GM21423 (cell line): ENCODE data around the gene CAND2.
"Not testable (repeated sequence)": the region's sequence is repeated elsewhere in the genome, so short reads cannot be mapped to it uniquely, and the experiment has no call there.

Experiments used
- ATAC-seq: cut with Tn5 transposase; IDR thresholded peaks from one replicate; pipeline ENCODE4 v1.9.1; 2021; ENCODE audit warnings: mild to moderate bottlenecking, moderate library complexity; ENCODE audit not compliant: unreplicated experiment

The CAND2 gene

DNA sequence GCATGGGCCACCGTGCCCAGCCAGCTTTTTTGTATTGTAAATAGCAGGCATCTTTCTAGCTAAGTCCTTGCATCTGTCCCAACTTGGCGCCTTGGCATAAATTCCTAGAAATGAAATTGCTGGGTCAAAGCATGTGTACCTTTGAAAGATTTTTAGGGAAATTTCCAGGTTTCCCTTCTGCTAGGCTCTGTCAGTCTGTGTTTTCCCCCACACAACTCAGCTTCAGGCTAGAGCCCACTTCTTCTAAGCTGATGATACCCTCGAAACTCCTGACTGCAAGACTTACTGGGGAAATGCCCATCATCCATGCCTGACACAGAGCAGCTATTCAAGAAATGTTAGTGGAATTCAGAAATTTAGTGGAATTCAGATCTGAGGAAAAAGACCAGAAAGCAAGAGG lies 55.7 kb downstream of the CAND2 start:
- ATAC-seq, result no peak

DNA sequence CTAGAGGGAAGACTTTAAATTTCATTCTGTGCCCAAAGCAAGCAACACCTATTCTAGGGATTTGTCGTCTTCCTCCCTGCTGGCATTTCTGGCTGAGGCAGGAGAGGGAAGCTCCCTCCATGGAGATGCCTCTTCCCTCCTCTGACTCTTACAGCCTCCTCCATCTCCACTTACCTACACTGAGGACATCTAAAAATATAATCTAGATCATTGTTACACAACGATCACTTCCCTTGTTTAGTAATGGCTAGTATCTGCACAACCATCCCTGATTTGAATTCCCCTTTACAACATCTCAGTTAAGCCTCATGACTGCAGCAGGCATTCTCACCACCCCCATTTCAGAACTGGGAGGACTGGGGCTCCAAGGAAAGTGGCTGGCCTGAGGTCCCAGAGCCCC lies 57.4 kb downstream of the CAND2 start:
- ATAC-seq, result not testable (repeated sequence)

DNA sequence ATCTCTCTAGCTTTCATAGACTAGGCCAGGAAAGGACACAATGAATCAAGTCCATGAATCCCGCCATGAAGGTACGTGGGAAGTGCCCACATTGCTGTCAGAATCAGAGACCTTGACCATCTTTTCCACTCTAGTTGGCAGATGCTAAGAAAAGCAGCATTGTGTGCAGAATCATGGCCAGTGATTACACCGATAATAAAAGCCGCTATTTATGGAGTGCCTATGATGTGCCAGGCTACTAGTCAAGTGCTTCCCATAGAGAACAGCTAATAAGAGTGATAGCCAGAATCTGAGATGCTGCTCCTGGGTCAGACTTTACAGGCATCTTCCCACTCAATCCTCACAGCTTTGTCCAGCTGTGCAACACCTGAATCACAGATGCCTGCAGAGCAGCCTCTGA lies 58.1 kb downstream of the CAND2 start:
- no peak for ATAC-seq

DNA sequence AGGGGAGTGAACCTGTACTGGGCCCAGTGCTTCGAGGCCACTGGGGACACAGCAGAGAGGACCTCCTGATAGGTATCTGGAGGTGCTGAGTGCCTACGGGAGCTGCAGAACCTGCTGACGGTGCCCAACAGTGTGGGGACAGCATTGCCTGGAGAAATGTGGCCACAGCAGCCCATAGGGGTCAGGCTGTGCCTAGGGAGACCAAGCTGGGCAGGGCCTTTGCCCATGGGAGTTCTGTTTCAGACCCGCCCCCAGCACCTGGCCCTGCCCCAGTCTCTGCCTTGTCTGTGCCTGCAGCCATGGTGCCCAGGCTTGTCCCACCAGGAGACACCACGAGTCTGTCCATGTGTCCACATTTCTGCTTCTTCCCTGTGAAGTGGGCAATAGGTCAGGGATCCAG lies 60.1 kb downstream of the CAND2 start:
- no peak for ATAC-seq

DNA sequence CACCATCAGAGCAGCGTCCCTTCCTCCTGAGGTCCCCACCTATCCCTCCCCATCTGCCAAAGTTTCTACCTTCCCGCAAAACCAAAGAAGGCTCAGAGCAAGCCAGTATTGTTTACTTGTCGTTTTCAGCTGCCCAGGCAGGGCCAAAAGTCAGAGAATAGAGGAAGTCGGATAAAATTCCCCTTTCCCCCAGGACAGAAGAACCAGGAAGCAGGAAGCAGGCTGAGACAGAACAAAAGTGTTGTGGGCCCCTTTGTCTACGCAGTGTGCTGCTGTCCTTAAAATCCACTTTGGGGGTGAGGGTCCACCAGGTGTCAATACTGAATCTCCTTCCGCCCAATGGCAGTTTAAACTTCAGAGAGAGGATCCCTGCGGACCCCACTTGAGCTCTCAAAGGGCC lies 63.4 kb downstream of the CAND2 start:
- no peak for ATAC-seq

DNA sequence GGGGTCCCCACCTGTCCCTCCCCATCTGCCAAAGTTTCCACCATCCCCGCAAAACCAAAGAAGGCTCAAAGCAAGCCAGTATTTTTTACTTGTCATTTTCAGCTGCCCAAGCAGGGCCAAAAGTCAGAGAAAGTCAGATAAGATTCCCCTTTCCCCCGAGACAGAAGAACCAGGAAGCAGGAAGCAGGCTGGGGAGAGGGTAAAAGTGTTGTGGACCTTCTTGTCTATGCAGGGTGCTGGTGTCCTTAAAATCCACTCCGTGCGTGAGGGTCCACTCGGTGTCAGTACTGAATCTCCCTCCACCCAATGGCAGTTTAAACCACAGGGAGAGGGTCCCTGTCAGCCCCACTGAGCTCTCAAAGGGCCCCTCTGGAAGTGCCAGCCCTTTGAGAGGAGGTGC lies 65.1 kb downstream of the CAND2 start:
- no peak for ATAC-seq

DNA sequence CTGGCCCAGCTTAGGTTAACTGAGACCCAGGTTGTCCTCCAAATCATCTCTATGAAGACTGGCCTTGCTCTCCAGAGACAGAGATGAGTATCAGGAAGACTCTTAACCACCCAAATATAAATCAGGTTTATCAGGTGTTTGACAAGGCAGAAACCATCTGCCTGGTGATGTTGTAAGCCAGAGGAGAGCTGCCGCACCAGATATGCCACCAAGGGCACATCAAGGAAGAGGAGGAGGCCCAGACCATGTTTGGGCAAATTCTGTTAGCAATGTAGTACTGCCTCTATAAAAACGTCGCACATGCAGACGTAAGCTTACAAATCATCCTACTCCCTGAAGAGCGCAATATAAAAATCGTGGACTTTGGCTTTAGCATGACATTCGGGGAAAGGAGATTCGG lies 65.9 kb downstream of the CAND2 start:
- no peak for ATAC-seq

DNA sequence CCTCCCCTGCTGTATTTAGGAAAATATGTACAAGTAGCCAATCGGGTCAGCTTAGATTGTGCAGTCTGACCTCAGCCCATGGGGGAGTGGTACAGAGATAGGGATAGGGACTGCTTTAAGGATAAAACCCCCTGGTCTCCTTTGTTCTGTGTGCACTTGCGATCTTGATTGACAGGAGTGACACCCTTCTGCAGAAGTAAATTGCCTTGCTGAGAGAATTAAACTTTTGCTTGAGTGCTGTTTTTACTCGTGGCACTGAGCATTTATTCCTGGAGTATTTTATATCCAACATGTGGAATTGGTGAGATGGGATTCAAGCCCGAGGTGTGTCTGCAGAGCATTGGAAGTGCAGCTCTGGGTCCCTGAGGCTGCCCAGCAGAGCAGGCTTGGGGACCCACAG lies 68.8 kb downstream of the CAND2 start:
- no peak for ATAC-seq

DNA sequence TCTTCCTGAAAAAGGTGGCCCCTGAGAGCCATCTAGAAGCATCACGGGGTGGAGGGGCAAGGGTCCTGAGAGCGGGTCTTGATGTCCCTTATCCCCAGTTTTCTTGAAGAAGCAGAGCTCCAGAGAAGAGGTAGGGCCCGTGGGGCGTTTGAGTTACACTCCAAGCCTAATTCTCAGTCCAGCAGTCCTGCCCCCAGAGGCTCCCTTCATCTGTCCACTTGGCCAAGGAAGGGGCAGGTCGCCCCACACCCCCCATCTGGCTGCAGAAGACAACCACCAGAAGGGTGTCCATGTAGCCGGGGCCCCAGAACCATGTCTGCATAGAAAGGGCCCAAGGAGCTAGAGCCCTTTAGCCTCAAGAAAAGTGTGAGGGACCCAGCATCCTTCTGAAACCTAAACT lies 70.4 kb downstream of the CAND2 start:
- ATAC-seq, result no peak

DNA sequence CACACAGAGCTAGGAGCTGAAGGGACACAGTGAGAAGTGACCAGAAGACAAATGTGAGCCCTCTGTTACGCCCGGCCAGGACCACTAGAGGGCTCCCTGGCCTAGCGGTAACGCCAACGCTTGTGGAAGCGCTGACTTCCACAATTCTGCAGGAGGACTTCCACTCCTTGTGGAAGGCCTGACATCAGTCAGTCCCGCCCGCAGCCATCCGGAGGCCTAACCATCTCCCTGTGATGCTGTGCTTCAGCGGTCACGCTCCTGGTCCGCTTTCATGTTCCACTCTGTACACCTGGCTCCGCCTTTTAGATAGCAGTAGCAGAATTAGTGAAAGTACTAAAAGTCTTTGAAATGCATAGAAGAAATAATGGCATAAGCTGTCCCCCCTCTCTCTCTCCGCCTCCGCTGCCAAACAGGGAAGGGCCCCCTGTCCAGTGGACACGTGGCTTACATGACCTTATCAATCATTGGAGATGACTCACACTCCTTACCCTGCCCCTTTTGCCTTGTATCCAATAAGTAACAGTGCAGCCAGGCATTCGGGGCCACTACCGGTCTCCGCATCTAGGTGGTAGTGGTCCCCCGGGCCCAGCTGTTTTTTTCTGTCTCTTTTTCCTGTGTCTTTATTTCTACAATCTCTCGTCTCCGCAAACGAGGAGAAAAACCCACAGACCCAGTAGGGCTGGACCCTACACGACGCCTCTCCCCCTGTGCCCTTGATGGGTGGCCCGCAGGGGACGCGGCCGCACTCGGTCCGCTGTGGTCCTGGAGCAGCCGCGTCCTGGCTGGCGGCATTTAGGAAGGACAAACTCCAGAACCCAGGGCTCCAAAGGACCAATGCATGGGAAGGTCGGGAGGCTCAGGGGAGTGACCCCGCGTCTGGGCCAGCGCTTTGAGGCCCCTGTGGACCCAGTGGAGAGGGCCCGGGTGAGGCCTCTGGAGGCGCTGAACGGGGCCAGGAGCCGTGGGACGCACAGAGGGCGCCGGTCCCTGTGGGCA lies 71.9 kb downstream of the CAND2 start:
- peak; percentile 51 for ATAC-seq

DNA sequence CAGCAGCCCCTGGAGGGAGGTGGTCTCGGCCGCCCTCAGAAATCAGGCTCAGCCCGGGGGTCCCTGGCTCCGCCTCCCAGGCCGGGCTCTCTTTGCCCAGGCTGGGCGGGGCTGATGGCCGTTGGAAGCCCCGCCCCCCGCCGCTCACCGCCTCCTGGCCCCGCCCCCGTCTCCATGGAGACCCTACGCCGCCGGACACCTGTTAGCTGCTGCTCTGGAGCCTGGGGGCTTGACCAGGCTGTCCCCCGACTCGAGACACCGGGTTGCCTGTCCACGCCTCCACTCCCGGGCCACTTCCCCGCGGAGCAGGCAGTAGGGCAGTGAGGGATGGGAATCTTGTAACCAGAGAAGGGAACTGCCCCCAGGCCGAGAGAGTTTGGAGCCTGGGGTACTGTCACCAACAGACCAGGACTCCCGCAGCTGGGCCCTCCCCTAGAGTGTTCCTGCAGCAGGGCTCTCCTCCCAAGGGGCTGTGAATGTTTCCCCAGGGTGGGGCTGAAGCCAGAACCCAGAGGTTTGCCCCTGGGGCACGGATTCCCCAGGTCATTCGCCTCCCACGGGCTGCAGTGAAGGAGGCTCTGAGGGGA lies 72.6 kb downstream of the CAND2 start:
- ATAC-seq, result peak; percentile 56

DNA sequence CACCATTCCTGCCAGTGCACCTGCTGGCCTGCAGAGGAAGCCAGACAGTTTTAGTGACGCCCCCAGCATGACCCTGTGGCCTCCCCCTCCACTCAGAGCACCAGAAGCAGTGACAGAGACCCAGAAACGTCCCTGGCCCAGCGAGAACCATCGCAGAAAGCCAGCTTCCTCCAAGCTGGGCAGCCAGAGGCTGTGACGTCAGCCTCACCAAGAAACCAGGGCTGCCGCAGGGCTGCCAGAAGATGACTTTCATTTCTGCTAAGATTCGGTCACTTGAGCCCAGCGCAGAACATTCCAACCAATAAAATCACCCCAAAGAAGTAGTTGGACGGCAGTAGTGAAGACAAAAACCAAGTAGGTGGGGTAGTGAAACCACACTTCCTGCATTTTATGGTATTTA lies 74.5 kb downstream of the CAND2 start:
- ATAC-seq, result no peak

DNA sequence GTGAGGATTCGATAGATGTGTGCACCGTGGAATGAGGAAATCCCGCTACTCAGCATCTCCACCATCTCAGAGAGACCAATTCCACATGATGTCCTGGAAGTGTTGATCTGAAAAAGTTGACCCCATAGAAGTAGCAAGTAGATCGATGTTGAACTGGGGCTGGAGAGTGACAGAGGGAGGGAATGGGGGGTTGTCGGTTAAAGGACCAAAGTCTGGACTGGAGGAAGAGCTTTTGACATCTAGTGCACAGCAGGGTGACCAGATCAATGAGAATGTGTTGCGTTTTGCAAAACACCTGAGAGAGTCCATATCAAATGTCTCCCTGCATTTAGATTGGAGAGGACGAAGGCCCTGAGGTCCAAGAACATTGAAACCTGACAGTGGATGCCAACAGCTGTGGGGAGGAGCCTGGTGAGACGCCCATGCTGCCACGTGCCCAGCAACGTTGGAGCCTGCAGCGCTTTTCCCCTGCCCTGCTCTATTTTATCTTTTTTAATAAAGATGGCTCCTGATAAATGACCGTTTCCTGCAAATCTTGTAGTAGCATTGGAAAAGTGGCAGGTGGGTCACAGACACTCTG lies 75.0 kb downstream of the CAND2 start:
- ATAC-seq, result no peak

DNA sequence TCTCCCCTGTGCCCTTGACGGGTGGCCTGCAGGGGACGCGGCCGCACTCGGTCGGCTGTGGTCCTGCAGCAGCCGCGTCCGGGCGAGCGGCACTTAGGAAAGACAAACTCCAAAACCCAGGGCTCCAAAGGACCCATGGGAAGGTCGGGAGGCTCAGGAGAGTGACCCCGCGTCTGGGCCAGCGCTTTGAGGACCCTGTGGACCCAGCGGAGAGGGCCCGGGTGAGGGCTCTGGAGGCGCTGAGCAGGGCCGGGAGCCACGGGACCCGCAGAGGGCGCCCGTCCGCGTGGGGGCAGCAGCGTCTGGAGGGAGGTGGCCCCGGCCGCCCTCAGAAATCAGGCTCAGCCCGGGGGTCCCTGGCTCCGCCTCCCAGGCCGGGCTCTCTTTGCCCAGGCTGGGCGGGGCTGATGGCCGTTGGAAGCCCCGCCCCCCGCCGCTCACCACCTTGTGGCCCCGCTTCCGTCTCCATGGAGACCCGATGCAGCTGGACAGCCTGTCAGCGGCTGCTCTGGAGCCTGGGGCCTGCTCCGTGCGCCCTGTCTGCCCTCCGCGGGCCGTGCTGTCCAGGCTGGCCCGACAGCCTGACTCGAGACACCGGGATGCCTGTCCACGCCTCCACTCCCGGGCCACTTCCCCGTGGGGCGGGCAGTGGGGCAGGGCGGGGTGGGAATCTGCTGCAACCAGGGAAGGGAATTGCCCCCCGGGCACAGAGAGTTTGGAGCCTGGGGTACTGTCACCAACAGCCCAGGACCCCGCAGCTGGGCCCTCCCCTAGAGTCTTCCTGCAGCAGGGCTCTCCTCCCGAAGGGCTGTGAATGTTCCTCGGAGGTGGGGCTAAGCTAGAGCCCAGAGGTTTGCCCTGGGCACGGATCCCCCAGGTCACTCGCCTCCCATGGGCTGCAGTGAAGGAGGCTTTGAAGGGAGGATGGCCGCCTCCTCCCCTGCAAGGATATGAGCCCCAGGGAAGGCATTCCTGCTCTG lies 79.7 kb downstream of the CAND2 start:
- ATAC-seq, result no peak

DNA sequence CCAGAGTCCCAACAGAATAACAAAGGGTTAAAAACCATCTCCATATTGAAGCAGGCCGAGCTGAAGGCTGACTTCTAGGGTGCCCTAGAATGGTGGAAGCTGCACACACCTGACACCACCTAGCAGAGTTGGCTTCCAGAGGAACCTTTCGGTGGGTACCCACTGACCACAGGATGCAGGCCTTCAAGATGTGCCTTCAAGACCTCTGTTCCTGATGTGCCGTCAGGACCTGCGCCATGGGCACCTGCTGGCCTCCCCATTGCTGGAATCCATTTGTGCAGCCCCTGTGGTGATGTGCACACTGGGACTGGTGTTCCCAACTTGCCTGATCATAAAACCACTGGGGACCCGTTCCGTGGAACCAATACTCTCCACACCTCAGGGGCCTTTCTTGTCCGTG lies 80.6 kb downstream of the CAND2 start:
- ATAC-seq, result no peak

DNA sequence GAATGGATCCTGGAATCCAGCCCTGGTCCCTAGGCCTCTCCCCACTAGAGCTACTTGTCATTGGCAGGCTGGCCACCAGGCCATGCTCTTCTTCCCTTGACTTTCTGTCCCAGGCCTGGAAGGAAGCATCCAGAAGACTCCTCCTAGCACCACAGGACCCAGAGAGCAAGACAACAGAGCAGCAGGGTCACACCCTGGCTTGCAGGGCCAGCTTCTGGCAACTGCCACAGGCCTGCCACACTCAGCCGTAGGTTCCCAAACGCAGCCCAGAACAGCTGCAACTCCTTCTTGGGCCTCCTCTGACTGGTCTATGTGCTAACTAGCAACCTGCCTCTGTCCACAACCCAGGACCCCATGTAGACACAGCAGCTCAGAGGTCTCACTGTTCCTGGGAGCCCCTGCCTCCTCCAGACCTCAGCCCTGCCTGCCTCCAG lies 81.7 kb downstream of the CAND2 start:
- ATAC-seq, result no peak

DNA sequence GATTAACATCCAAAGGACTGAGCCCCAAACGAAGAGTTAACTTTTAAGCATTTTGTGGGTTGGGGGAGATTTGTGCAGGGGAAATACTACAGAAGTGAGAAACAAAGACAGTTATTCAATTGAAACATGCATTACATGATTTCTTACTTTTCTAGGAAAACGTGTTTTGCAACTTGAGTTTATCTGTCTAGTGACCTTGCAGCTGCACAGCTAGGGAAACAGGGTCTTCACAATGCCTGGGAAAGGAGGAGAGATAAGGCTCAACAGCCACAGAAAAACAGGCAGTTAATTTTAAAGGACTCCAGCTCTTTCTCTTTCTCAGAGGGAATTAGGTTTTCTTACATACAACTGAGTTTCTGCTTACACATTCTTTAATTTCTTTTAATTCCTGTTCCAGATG lies 82.3 kb downstream of the CAND2 start:
- ATAC-seq, result not testable (repeated sequence)

DNA sequence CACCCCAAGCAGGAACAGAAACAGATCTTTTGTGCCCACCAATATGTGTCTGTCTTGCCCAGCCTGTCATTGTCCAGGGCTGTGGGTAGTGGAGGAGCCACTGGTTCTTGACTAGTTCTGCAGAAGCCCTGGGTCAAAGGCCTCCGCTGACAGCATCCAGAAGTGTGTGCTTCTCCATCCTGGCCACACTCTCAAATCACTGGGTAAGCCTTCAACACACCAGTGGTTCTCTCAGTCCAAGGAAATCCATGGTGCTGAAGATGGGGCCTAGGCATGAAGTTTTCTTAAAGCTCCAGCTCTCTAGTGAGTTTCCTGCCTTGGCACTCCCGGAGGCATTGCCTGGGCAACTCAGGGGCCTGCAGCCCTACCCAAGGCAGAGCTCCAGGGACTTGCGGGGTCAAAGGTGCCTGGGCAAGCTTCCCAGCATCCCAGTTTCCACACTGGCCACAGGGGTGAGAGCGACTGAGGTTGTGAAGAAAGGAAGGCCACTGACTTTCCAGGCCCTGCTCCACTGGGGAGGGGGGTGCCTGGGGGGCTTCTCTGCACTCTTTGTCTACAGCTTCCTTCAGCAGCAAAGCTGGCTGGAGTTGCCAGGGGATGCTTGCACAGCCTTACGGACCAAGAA lies 82.8 kb downstream of the CAND2 start:
- ATAC-seq, result no peak

DNA sequence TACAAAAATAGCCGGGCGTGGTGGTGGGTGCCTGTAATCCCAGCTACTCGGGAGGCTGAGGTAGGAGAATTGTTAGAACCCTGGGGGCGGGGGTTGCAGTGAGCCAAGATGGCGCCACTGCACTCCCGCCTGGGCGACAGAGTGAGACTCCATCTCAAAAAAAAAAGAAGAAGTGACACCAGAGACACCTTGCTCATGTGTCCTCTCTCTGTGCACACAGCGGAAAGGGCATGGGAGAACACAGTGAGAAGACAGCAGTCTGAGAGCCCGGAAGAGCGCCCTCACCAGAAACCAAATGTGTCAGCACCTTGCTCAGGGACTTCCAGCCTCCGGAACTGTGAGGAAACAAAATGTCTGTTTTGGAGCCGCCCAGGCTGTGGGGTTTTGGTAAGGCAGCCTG lies 85.4 kb downstream of the CAND2 start:
- ATAC-seq, result not testable (repeated sequence)
